ENCODE data around the gene EPHB2.

The EPHB2 gene

GRCh38 chr1:22795366-22795714, 84.7 kb downstream of the EPHB2 start:
- no peak overlapping the region for H3K27ac ChIP-seq
- TF ChIP-seq ZFX (IDR thresholded peaks at IDR 0.05; ENCODE audit: borderline replicate concordance) (no peak), CTCF (IDR thresholded peaks at IDR 0.05) (no peak)

GRCh38 chr1:22796642-22797041, 86.0 kb downstream of the EPHB2 start:
- no peak overlapping the region for H3K27ac ChIP-seq
- TF ChIP-seq ZFX (IDR thresholded peaks at IDR 0.05; ENCODE audit: borderline replicate concordance) (no peak), CTCF (IDR thresholded peaks at IDR 0.05) (no peak)

- no peak overlapping the region for H3K27ac ChIP-seq
- no peak for TF ChIP-seq CTCF (IDR thresholded peaks at IDR 0.05)
- TF ChIP-seq ZFX (IDR thresholded peaks at IDR 0.05; ENCODE audit: borderline replicate concordance): no peak
Measured at GRCh38 chr1:22798083-22798482, 87.4 kb downstream of the EPHB2 start.

- no peak for TF ChIP-seq ZFX (IDR thresholded peaks at IDR 0.05; ENCODE audit: borderline replicate concordance)
- no peak for TF ChIP-seq CTCF (IDR thresholded peaks at IDR 0.05)
- H3K27ac ChIP-seq: no peak overlapping the region
Measured at GRCh38 chr1:22799971-22800370, 89.3 kb downstream of the EPHB2 start.

GRCh38 chr1:22800629-22801028, 90.0 kb downstream of the EPHB2 start:
- TF ChIP-seq ZFX (IDR thresholded peaks at IDR 0.05; ENCODE audit: borderline replicate concordance) (no peak), CTCF (IDR thresholded peaks at IDR 0.05) (no peak)
- no peak overlapping the region for H3K27ac ChIP-seq

GRCh38 chr1:22801347-22801746, 90.7 kb downstream of the EPHB2 start:
- TF ChIP-seq CTCF (IDR thresholded peaks at IDR 0.05) (no peak), ZFX (IDR thresholded peaks at IDR 0.05; ENCODE audit: borderline replicate concordance) (no peak)
- no peak overlapping the region for H3K27ac ChIP-seq

GRCh38 chr1:22801761-22802160, 91.1 kb downstream of the EPHB2 start:
- no peak overlapping the region for H3K27ac ChIP-seq

More at GRCh38 chr1:22801761-22802160, 91.1 kb downstream of the EPHB2 start:
- no peak for TF ChIP-seq CTCF (IDR thresholded peaks at IDR 0.05)
- TF ChIP-seq ZFX (IDR thresholded peaks at IDR 0.05; ENCODE audit: borderline replicate concordance): no peak

Measured in 22Rv1 (cell line).